IMR-90 (cell line): ENCODE measurements around the gene FMN2. TPM values are rescaled to one million over a fixed set of nuclear protein-coding genes. Genes with fewer than 3 reads are reported as not detected.
A peak's percentile ranks its signal among the peaks of the same experiment; 100 is the strongest.

Source experiments
- ATAC-seq: fragments of 200-7000 bp; cut with Tn5 transposase; 2 replicates; pipeline ENCODE4 v1.9.1; 2020; ENCODE audit warnings: low read depth, mild to moderate bottlenecking, moderate library complexity
- BruUV-seq: library from RNA; stranded (reverse); fragments of 400-500 nt; replicated peaks from 2 replicates; lab custom pipeline; 2021; lab: Mats Ljungman, UMichigan
- CTCF ChIA-PET: fragments of 300-600 bp; formaldehyde crosslinking; extraction: SDS; loops from one replicate; lab custom pipeline; 2021; ENCODE audit warnings: antibody characterized with exemption; lab: Yijun Ruan, JAX
- POLR2A ChIA-PET: fragments of 300-600 bp; sonication (Branson Sonifier 250); formaldehyde crosslinking; loops from one replicate; lab custom pipeline; 2022; ENCODE audit warnings: antibody characterized with exemption; ENCODE audit not compliant: unreplicated experiment; lab: Charles Lee
- DNase-seq: peaks from one replicate; pipeline ENCODE4 v3.0.0; 2013
- H2AFZ ChIP-seq: replicated peaks from 2 replicates; pipeline ENCODE3; 2013; ENCODE audit warnings: low read length, mild to moderate bottlenecking; ENCODE audit not compliant: poor library complexity
- H2AK5ac ChIP-seq: 2 replicates; pipeline ENCODE4 v1.6.1; 2013; ENCODE audit warnings: low read depth, low read length, inconsistent platforms
- H2AK9ac ChIP-seq: replicated peaks from 2 replicates; pipeline ENCODE3; 2013; ENCODE audit warnings: mild to moderate bottlenecking, low read depth, low read length, moderate library complexity; ENCODE audit not compliant: poor library complexity
- H2BK120ac ChIP-seq: 2 replicates; pipeline ENCODE4 v1.6.1; 2013; ENCODE audit warnings: low read depth, low read length, inconsistent platforms
- H2BK15ac ChIP-seq: 3 replicates; pipeline ENCODE4 v1.6.1; 2013; ENCODE audit warnings: low read depth, low read length, inconsistent platforms
- H2BK20ac ChIP-seq: 2 replicates; pipeline ENCODE4 v1.6.1; 2013; ENCODE audit warnings: low read depth, mild to moderate bottlenecking, inconsistent platforms, low read length, moderate library complexity
- H2BK5ac ChIP-seq: 2 replicates; pipeline ENCODE4 v1.6.1; 2013; ENCODE audit warnings: mild to moderate bottlenecking, low read depth, low read length, inconsistent platforms; ENCODE audit not compliant: poor library complexity, severe bottlenecking
- H3K14ac ChIP-seq: replicated peaks from 2 replicates; pipeline ENCODE4 v1.6.1; 2013; ENCODE audit warnings: low read depth, low read length, inconsistent platforms
- H3K18ac ChIP-seq: 2 replicates; pipeline ENCODE4 v1.6.1; 2013; ENCODE audit warnings: low read depth, low read length, control low read depth
- H3K23ac ChIP-seq: 2 replicates; pipeline ENCODE4 v1.6.1; 2013; ENCODE audit warnings: low read depth, low read length, inconsistent platforms
- H3K27ac ChIP-seq: 2 replicates; pipeline ENCODE4 v1.5.1; 2013; ENCODE audit warnings: mild to moderate bottlenecking, control low read depth, low read length; ENCODE audit not compliant: insufficient read depth
- H3K27me3 ChIP-seq: 2 replicates; pipeline ENCODE4 v1.6.1; 2013; ENCODE audit warnings: low read length; ENCODE audit not compliant: control insufficient read depth, insufficient read depth
- H3K36me3 ChIP-seq: 2 replicates; pipeline ENCODE4 v1.6.1; 2013; ENCODE audit warnings: low read length, mixed read lengths; ENCODE audit not compliant: control insufficient read depth, insufficient read depth
- H3K4ac ChIP-seq: 2 replicates; pipeline ENCODE4 v1.6.1; 2013; ENCODE audit warnings: low read depth, low read length, inconsistent platforms
- H3K4me1 ChIP-seq: 2 replicates; pipeline ENCODE4 v1.6.1; 2013; ENCODE audit warnings: low read length, mixed read lengths; ENCODE audit not compliant: control insufficient read depth, insufficient read depth
- H3K4me2 ChIP-seq: 2 replicates; pipeline ENCODE4 v1.6.1; 2013; ENCODE audit warnings: low read depth, mild to moderate bottlenecking, control low read depth, low read length, moderate library complexity
- H3K4me3 ChIP-seq: 2 replicates; pipeline ENCODE4 v1.5.1; 2013; ENCODE audit warnings: low read depth, mild to moderate bottlenecking, control low read depth, low read length, moderate library complexity; ENCODE audit not compliant: insufficient read depth
- H3K56ac ChIP-seq: 2 replicates; pipeline ENCODE4 v1.6.1; 2013; ENCODE audit warnings: low read length, inconsistent platforms; ENCODE audit not compliant: insufficient read depth; ENCODE audit errors: extremely low read depth
- H3K79me1 ChIP-seq, 2 experiments: 2 replicates each; pipeline ENCODE4 v1.6.1; 2013; ENCODE audit warnings: low read length in 2 of 2, inconsistent platforms in 1 of 2, low read depth in 1 of 2
- H3K9ac ChIP-seq: 2 replicates; pipeline ENCODE4 v1.6.1; 2013; ENCODE audit warnings: low read depth, low read length, control low read depth
- H3K9me1 ChIP-seq: 2 replicates; pipeline ENCODE4 v1.6.1; 2013; ENCODE audit warnings: low read length, inconsistent platforms; ENCODE audit not compliant: insufficient read depth
- H3K9me3 ChIP-seq: 2 replicates; pipeline ENCODE4 v1.6.1; 2013; ENCODE audit warnings: low read length; ENCODE audit not compliant: control insufficient read depth, insufficient read depth
- H4K20me1 ChIP-seq: 2 replicates; pipeline ENCODE4 v1.6.1; 2013; ENCODE audit warnings: low read length, inconsistent platforms; ENCODE audit not compliant: insufficient read depth
- H4K5ac ChIP-seq: 2 replicates; pipeline ENCODE4 v1.6.1; 2013; ENCODE audit warnings: mild to moderate bottlenecking, low read depth, low read length, control low read depth
- H4K8ac ChIP-seq, 2 experiments: 2 replicates each; pipeline ENCODE4 v1.6.1; 2013; ENCODE audit warnings: low read depth in 2 of 2, low read length in 2 of 2, control low read depth in 1 of 2, inconsistent platforms in 1 of 2
- H4K91ac ChIP-seq: 2 replicates; pipeline ENCODE4 v1.6.1; 2013; ENCODE audit warnings: low read depth, low read length, inconsistent platforms; ENCODE audit not compliant: insufficient read depth
- CHD1 ChIP-seq: IDR thresholded peaks from 2 replicates; pipeline ENCODE4 v1.6.1; 2012; ENCODE audit warnings: low read depth, low read length, improper control_type of control experiment
- ELK1 ChIP-seq: fragments of 150-350 bp; IDR thresholded peaks from 2 replicates; pipeline ENCODE4 v1.6.1; 2016; ENCODE audit warnings: low read depth, mild to moderate bottlenecking, low read length, moderate library complexity, borderline replicate concordance
- MAZ ChIP-seq: IDR thresholded peaks from 2 replicates; pipeline ENCODE4 v1.6.1; 2012; ENCODE audit warnings: low read depth, mild to moderate bottlenecking, low read length, improper control_type of control experiment, moderate library complexity, borderline replicate concordance
- MXI1 ChIP-seq: IDR thresholded peaks from 2 replicates; pipeline ENCODE4 v1.6.1; 2012; ENCODE audit warnings: low read depth, mild to moderate bottlenecking, low read length, moderate library complexity, borderline replicate concordance
- POLR2A ChIP-seq: IDR thresholded peaks from 2 replicates; pipeline ENCODE4 v1.6.1; 2012; ENCODE audit warnings: mild to moderate bottlenecking, low read depth, low read length
- RCOR1 ChIP-seq: IDR thresholded peaks from 2 replicates; pipeline ENCODE4 v1.6.1; 2012; ENCODE audit warnings: mild to moderate bottlenecking, low read length, improper control_type of control experiment; ENCODE audit not compliant: insufficient replicate concordance
- RFX5 ChIP-seq: IDR thresholded peaks from 2 replicates; pipeline ENCODE4 v1.8.0; 2012; ENCODE audit warnings: low read depth, mild to moderate bottlenecking, low read length, moderate library complexity
- SMC3 ChIP-seq: fragments of 150-350 bp; IDR thresholded peaks from 2 replicates; pipeline ENCODE4 v1.6.1; 2016; ENCODE audit warnings: low read depth, mild to moderate bottlenecking, antibody characterized with exemption, low read length, moderate library complexity
- USF2 ChIP-seq: fragments of 150-350 bp; IDR thresholded peaks from 2 replicates; pipeline ENCODE4 v1.6.1; 2017; ENCODE audit warnings: mild to moderate bottlenecking, antibody characterized with exemption, low read length, low read depth
- WGBS, 2 experiments: methylation state at CpG; one replicate each; pipeline versions ENCODE4 v1.1.5 to v1.1.7; 2013; ENCODE audit warnings: missing lambda C conversion rate in 2 of 2; ENCODE audit not compliant: insufficient read length in 1 of 2; ENCODE audit errors: extremely low coverage in 2 of 2; 5-methylcytosine and 5-hydroxymethylcytosine counted together
- dilution Hi-C: fragments of 300-500 bp; cut with HindIII; formaldehyde crosslinking; loops from one replicate; pipeline ENCODE4 v1.14.3; 2018; ENCODE audit warnings: low sequenced_read_pairs; ENCODE audit not compliant: unreplicated experiment
- in situ Hi-C: fragments of 300-500 bp; cut with MboI; formaldehyde crosslinking; loops from 3 replicates; pipeline ENCODE4 v1.14.3; 2019; ENCODE audit warnings: low sequenced_read_pairs, inconsistent platforms, mixed read lengths
- intact Hi-C: fragments of 100-400 bp; cut with micrococcal nuclease; formaldehyde crosslinking; loops from 2 replicates; pipeline ENCODE4 v1.10.0; 2022
- polyA plus RNA-seq, 3 experiments: library from polyadenylated mRNA; depleted of rRNA; stranded (reverse); fragments of >200 nt; gene quantifications; 2 replicates each; pipeline ENCODE4 v1.2.3, GENCODE V29; 2012; ENCODE audit warnings: low replicate concordance in 1 of 3
- total RNA-seq: library from RNA; depleted of rRNA; stranded (reverse); fragments of >200 nt; gene quantifications from 2 replicates; pipeline ENCODE4 v1.2.3, GENCODE V29; 2012

FMN2 gene
- total and polyA plus RNA-seq, 2 of the 4 experiments (the other 2 are of a cell fraction), result 29.0 to 35.8 TPM

DNA sequence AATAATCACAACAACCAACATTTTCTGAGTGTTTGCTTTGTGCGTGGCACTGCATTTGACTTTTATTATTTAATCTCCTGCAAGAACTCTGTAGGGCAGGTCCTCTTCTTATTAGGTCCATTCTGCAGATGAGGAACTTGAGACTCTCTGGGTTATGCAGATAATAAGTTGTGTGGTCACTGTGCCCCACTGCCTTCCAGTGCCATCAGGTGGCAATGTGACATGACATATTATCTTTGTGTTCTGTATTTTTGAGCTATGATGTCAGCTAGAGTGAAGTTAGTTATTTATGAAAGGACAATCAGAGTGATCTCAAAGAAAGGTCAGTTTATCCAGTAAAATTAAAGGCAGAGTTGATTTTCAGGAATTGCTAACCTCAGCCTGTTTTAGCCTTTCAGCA, 196.0 kb downstream of the FMN2 start:
- ChIA-PET CTCF (interaction anchor here (0.6 kb wide), 1 partner anchor 13 kb away, joined by 5 read pairs; no protein-coding TSS in a partner anchor), POLR2A (no interaction called here)
- H3K18ac ChIP-seq, result no peak overlapping the region
- DNase-seq (no peak), ATAC-seq (no peak)
- no TSS peak for BruUV-seq
- H3K23ac ChIP-seq, result no peak overlapping the region
- H2BK5ac ChIP-seq, result no peak overlapping the region
- H3K14ac ChIP-seq, result no peak overlapping the region; the same call in 1 of the 2 replicates
- H3K36me3 ChIP-seq, result peaks cover 2% of the 10 kb centered on the region; the same call in 1 of the 2 replicates
- intact Hi-C loops, result no loop called here
- no peak overlapping the region for H3K27ac ChIP-seq
- peaks cover 23 to 66% of the 10 kb centered on the region in 2 experiments for H3K79me1 ChIP-seq
- no CpG with 5 or more reads among the region's 1 CpG for WGBS, 2 experiments
- no peak overlapping the region for H3K9ac ChIP-seq
- 0 out of 3 replicates have a peak overlapping the region, but pooled peaks have one; percentile 54 for H2BK15ac ChIP-seq
- no peak overlapping the region for H2AK9ac ChIP-seq
- in situ Hi-C loops, result no loop called here
- H3K56ac ChIP-seq, result no peak overlapping the region
- no peaks in the 10 kb centered on the region for H4K20me1 ChIP-seq
- H3K9me3 ChIP-seq, result peaks cover 3% of the 10 kb centered on the region; the same call in 1 of the 2 replicates
- dilution Hi-C loops, result no loop called here
- H2AFZ ChIP-seq, result no peak overlapping the region
- H4K91ac ChIP-seq, result peak overlapping the region; percentile 25; the same call in 1 of the 2 replicates
- H3K4ac ChIP-seq, result peak overlapping the region; percentile 55
- H3K27me3 ChIP-seq, result no peaks in the 10 kb centered on the region
- H4K5ac ChIP-seq, result no peak overlapping the region
- no peak overlapping the region for H3K4me2 ChIP-seq
- H4K8ac ChIP-seq, result 0 out of 4 replicates have a peak overlapping the region, but pooled peaks have one; percentile 16 to 38
- H2AK5ac ChIP-seq, result peak overlapping the region; percentile 23; the same call in 1 of the 2 replicates
- H3K4me1 ChIP-seq, result peaks cover 6% of the 10 kb centered on the region
- peak overlapping the region; percentile 38; the same call in 1 of the 2 replicates for H2BK20ac ChIP-seq
- TF ChIP-seq RCOR1 (no peak), RFX5 (no peak), MAZ (no peak), CHD1 (no peak), ELK1 (no peak), USF2 (no peak), MXI1 (no peak), SMC3 (no peak), POLR2A (no peak)
- no peak overlapping the region for H3K4me3 ChIP-seq
- H3K9me1 ChIP-seq, result peaks cover 5% of the 10 kb centered on the region
- peak overlapping the region; percentile 59 for H2BK120ac ChIP-seq
